HepG2 (cell line): ENCODE measurements around the gene MYL6. TPM values are rescaled to one million over a fixed set of nuclear protein-coding genes. Genes with fewer than 3 reads are reported as not detected.

Experiments used
- AGO1 ChIP-seq: fragments of 200-400 bp; formaldehyde crosslinking; IDR thresholded peaks from 2 replicates; pipeline ENCODE4 v1.6.1; 2017; ENCODE audit warnings: mild to moderate bottlenecking, low read depth, low read length, moderate library complexity; ENCODE audit not compliant: poor library complexity, severe bottlenecking
- CEBPG ChIP-seq: IDR thresholded peaks from 2 replicates; pipeline ENCODE4 v1.6.1; 2016
- DR1 ChIP-seq: sonication (generic); formaldehyde crosslinking; IDR thresholded peaks from 2 replicates; pipeline ENCODE4 v1.8.0; 2021; ENCODE audit warnings: mild to moderate bottlenecking, missing genetic modification reagents, inconsistent platforms
- GATAD2A ChIP-seq: IDR thresholded peaks from 2 replicates; pipeline ENCODE4 v1.6.1; 2016
- GMEB1 ChIP-seq: sonication (generic); formaldehyde crosslinking; IDR thresholded peaks from 2 replicates; pipeline ENCODE4 v1.5.1; 2020; ENCODE audit warnings: missing genetic modification reagents, mild to moderate bottlenecking, borderline replicate concordance
- HHEX ChIP-seq: IDR thresholded peaks from 2 replicates; pipeline ENCODE4 v1.6.1; 2016; ENCODE audit warnings: control low read depth
- MAF1 ChIP-seq: sonication (generic); formaldehyde crosslinking; IDR thresholded peaks from 2 replicates; pipeline ENCODE4 v1.5.0; 2020; ENCODE audit warnings: missing genetic modification reagents, borderline replicate concordance
- MIER3 ChIP-seq: IDR thresholded peaks from 2 replicates; pipeline ENCODE4 v1.6.1; 2016; ENCODE audit warnings: missing compliant biosample characterization, borderline replicate concordance
- NFATC3 ChIP-seq: sonication (generic); formaldehyde crosslinking; IDR thresholded peaks from 2 replicates; pipeline ENCODE4 v1.5.1; 2020; ENCODE audit warnings: mild to moderate bottlenecking, missing genetic modification reagents
- SSRP1 ChIP-seq: IDR thresholded peaks from 2 replicates; pipeline ENCODE4 v1.6.1; 2016; ENCODE audit warnings: control low read depth
- ZBTB7B ChIP-seq: sonication (generic); formaldehyde crosslinking; IDR thresholded peaks from 2 replicates; pipeline ENCODE4 v1.4.0; 2020; ENCODE audit warnings: missing genetic modification reagents
- ZFP36 ChIP-seq: fragments of 150-350 bp; IDR thresholded peaks from 2 replicates; pipeline ENCODE4 v1.6.1; 2018; ENCODE audit warnings: borderline replicate concordance, low read length, low read depth; ENCODE audit not compliant: partially characterized antibody
- ZFP36L1 ChIP-seq: sonication (generic); formaldehyde crosslinking; IDR thresholded peaks from 2 replicates; pipeline ENCODE4 v1.8.0; 2022; ENCODE audit warnings: mild to moderate bottlenecking, missing genetic modification reagents, moderate library complexity
- ZFY ChIP-seq: sonication (generic); formaldehyde crosslinking; IDR thresholded peaks from 2 replicates; pipeline ENCODE4 v1.4.0; 2020; ENCODE audit warnings: missing genetic modification reagents
- ZHX2 ChIP-seq, 2 experiments: sonication (generic) in 1 of 2; formaldehyde crosslinking in 1 of 2; IDR thresholded peaks; 2 replicates each; pipeline versions ENCODE4 v1.6.1 to v1.9.0; 2014 to 2022; ENCODE audit warnings: antibody characterized with exemption in 1 of 2, borderline replicate concordance in 1 of 2, inconsistent platforms in 1 of 2, low read depth in 1 of 2, missing genetic modification reagents in 1 of 2
- ZNF225 ChIP-seq: sonication (generic); formaldehyde crosslinking; IDR thresholded peaks from 2 replicates; pipeline ENCODE4 v1.4.0; 2020; ENCODE audit warnings: mild to moderate bottlenecking, missing genetic modification reagents
- ZNF317 ChIP-seq: sonication (generic); formaldehyde crosslinking; IDR thresholded peaks from 2 replicates; pipeline ENCODE4 v1.5.0; 2020; ENCODE audit warnings: mild to moderate bottlenecking, missing genetic modification reagents
- polyA plus RNA-seq, 8 experiments: library from polyadenylated mRNA; depleted of rRNA in 3 of 8; stranded (reverse) in 7 of 8; unstranded in 1 of 8; fragments of >200 nt; fragmentation: Illumina TruSeq in 4 of 8; extraction: Trizol in 4 of 8; gene quantifications; 2 replicates each; pipeline versions ENCODE4 v1.2.1 to v1.2.3, GENCODE V29; 2011 to 2016; ENCODE audit warnings: low read depth in 4 of 8, missing spikeins in 1 of 8, mixed read lengths in 1 of 8; ENCODE audit not compliant: insufficient read depth in 1 of 8
- total RNA-seq, 5 experiments: library from RNA; depleted of rRNA; stranded (reverse); fragments of >200 nt; fragmentation: Illumina TruSeq; extraction: Trizol; gene quantifications; 2 replicates each; pipeline ENCODE4 v1.2.3, GENCODE V29; 2016; ENCODE audit warnings: low read depth in 1 of 5
- TF ChIP-seq, protein P1 (sequence below): sonication (generic); formaldehyde crosslinking; IDR thresholded peaks from 2 replicates; pipeline ENCODE4 v1.8.1; 2023; ENCODE audit warnings: missing genetic modification reagents, inconsistent platforms, borderline replicate concordance
- TF ChIP-seq, protein P2 (sequence below): sonication (generic); formaldehyde crosslinking; IDR thresholded peaks from 2 replicates; pipeline ENCODE4 v1.5.1; 2020; ENCODE audit warnings: missing genetic modification reagents, mild to moderate bottlenecking, borderline replicate concordance
- TF ChIP-seq, protein P3 (sequence below): sonication (generic); formaldehyde crosslinking; IDR thresholded peaks from 2 replicates; pipeline ENCODE4 v1.4.0; 2020; ENCODE audit warnings: low read depth, mild to moderate bottlenecking, missing genetic modification reagents

Gene MYL6
- total and polyA plus RNA-seq, 2 of the 13 experiments (the other 11 are each of a cell fraction or from before 2014, with no cell fraction given): 1,127 to 1,192 TPM

GRCh38 chr12:56119361-56119796 lies 38.8 kb upstream of the MYL6 start (continued):
- TF ChIP-seq, protein P1, sequence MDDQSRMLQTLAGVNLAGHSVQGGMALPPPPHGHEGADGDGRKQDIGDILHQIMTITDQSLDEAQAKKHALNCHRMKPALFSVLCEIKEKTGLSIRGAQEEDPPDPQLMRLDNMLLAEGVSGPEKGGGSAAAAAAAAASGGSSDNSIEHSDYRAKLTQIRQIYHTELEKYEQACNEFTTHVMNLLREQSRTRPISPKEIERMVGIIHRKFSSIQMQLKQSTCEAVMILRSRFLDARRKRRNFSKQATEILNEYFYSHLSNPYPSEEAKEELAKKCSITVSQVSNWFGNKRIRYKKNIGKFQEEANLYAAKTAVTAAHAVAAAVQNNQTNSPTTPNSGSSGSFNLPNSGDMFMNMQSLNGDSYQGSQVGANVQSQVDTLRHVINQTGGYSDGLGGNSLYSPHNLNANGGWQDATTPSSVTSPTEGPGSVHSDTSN: no peak
- TF ChIP-seq HHEX (CRISPR knock-in tag) (no peak), ZBTB7B (no peak), ZFY (CRISPR knock-in tag) (no peak), GATAD2A (peak; percentile 79), SSRP1 (CRISPR knock-in tag) (no peak), ZNF225 (CRISPR knock-in tag) (no peak), CEBPG (CRISPR knock-in tag) (peak; percentile 42; the same call in 1 of the 2 replicates), ZHX2 (IDR thresholded peaks at IDR 0.05; ENCODE audit: low read depth) (no peak), ZHX2 (CRISPR knock-in tag; IDR thresholded peaks at IDR 0.05; ENCODE audit: borderline replicate concordance) (no peak), GMEB1 (CRISPR knock-in tag) (no peak), NFATC3 (no peak), MAF1 (CRISPR knock-in tag) (no peak), MIER3 (CRISPR knock-in tag) (peak; percentile 48; the same call in 1 of the 2 replicates), ZFP36L1 (CRISPR knock-in tag) (no peak), ZNF317 (CRISPR knock-in tag) (no peak), ZFP36 (no peak), DR1 (CRISPR knock-in tag) (no peak), AGO1 (no peak)
- TF ChIP-seq, protein P2, sequence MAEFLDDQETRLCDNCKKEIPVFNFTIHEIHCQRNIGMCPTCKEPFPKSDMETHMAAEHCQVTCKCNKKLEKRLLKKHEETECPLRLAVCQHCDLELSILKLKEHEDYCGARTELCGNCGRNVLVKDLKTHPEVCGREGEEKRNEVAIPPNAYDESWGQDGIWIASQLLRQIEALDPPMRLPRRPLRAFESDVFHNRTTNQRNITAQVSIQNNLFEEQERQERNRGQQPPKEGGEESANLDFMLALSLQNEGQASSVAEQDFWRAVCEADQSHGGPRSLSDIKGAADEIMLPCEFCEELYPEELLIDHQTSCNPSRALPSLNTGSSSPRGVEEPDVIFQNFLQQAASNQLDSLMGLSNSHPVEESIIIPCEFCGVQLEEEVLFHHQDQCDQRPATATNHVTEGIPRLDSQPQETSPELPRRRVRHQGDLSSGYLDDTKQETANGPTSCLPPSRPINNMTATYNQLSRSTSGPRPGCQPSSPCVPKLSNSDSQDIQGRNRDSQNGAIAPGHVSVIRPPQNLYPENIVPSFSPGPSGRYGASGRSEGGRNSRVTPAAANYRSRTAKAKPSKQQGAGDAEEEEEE: no peak
- TF ChIP-seq, protein P3, sequence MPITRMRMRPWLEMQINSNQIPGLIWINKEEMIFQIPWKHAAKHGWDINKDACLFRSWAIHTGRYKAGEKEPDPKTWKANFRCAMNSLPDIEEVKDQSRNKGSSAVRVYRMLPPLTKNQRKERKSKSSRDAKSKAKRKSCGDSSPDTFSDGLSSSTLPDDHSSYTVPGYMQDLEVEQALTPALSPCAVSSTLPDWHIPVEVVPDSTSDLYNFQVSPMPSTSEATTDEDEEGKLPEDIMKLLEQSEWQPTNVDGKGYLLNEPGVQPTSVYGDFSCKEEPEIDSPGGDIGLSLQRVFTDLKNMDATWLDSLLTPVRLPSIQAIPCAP (CRISPR knock-in tag): no peak
